H9 (cell line): ENCODE results near the gene DLG5. TPM values are rescaled to one million over a fixed set of nuclear protein-coding genes. Genes with fewer than 3 reads are reported as not detected.
A peak's percentile ranks its signal among the peaks of the same experiment; 100 is the strongest.

ENCODE experiments used
- DNase-seq: peaks from one replicate; pipeline ENCODE4 v3.0.0-alpha.2; 2017
- H2AFZ ChIP-seq: one replicate; pipeline ENCODE4 v1.6.1; 2013; ENCODE audit warnings: mild to moderate bottlenecking, low read length, control low read depth, moderate library complexity
- H2AK5ac ChIP-seq: 2 replicates; pipeline ENCODE4 v1.6.1; 2013; ENCODE audit warnings: low read length, control low read depth, mixed read lengths; ENCODE audit not compliant: insufficient read length
- H2BK120ac ChIP-seq: one replicate; pipeline ENCODE4 v1.6.1; 2013; ENCODE audit warnings: low read depth, mild to moderate bottlenecking, low read length, control low read depth, inconsistent platforms; ENCODE audit not compliant: poor library complexity, severe bottlenecking
- H2BK12ac ChIP-seq: 2 replicates; pipeline ENCODE4 v1.6.1; 2013; ENCODE audit warnings: low read length, control low read depth, mixed read lengths, low read depth; ENCODE audit not compliant: insufficient read length
- H2BK15ac ChIP-seq: 2 replicates; pipeline ENCODE4 v1.6.1; 2013; ENCODE audit warnings: low read depth, low read length, control low read depth
- H2BK20ac ChIP-seq: one replicate; pipeline ENCODE4 v1.6.1; 2013; ENCODE audit warnings: low read depth, mild to moderate bottlenecking, low read length, control low read depth, inconsistent platforms; ENCODE audit not compliant: poor library complexity, severe bottlenecking
- H2BK5ac ChIP-seq: 2 replicates; pipeline ENCODE4 v1.6.1; 2013; ENCODE audit warnings: low read length, control low read depth, mixed read lengths; ENCODE audit not compliant: insufficient read length
- H3K14ac ChIP-seq: 2 replicates; pipeline ENCODE4 v1.6.1; 2013; ENCODE audit warnings: low read length, control low read depth; ENCODE audit not compliant: insufficient read depth
- H3K18ac ChIP-seq: 2 replicates; pipeline ENCODE4 v1.6.1; 2013; ENCODE audit warnings: low read depth, mild to moderate bottlenecking, mixed read lengths, low read length, control low read depth; ENCODE audit not compliant: insufficient read length
- H3K23ac ChIP-seq: 2 replicates; pipeline ENCODE4 v1.6.1; 2013; ENCODE audit warnings: low read length, control low read depth, mixed read lengths, low read depth; ENCODE audit not compliant: insufficient read length
- H3K23me2 ChIP-seq: 2 replicates; pipeline ENCODE4 v1.6.1; 2013; ENCODE audit warnings: low read depth, mild to moderate bottlenecking, mixed read lengths, low read length, control low read depth; ENCODE audit not compliant: insufficient read length, poor library complexity, severe bottlenecking
- H3K27ac ChIP-seq: 2 replicates; pipeline ENCODE4 v1.5.1; 2013; ENCODE audit warnings: low read length, control low read depth, mixed read lengths, low read depth; ENCODE audit not compliant: insufficient read length
- H3K27me3 ChIP-seq: 2 replicates; pipeline ENCODE4 v1.6.1; 2013; ENCODE audit warnings: low read length, control low read depth, inconsistent platforms; ENCODE audit not compliant: insufficient read depth
- H3K4ac ChIP-seq: 2 replicates; pipeline ENCODE4 v1.6.1; 2013; ENCODE audit warnings: low read depth, mild to moderate bottlenecking, control low read depth, inconsistent platforms, low read length, moderate library complexity
- H3K4me1 ChIP-seq: 2 replicates; pipeline ENCODE4 v1.6.1; 2013; ENCODE audit warnings: low read length, control low read depth, inconsistent platforms; ENCODE audit not compliant: insufficient read depth
- H3K4me2 ChIP-seq: 2 replicates; pipeline ENCODE4 v1.6.1; 2013; ENCODE audit warnings: low read length, control low read depth, mixed read lengths; ENCODE audit not compliant: insufficient read length, insufficient read depth
- H3K56ac ChIP-seq: 2 replicates; pipeline ENCODE4 v1.6.1; 2013; ENCODE audit warnings: low read depth, mild to moderate bottlenecking, mixed read lengths, low read length, control low read depth; ENCODE audit not compliant: insufficient read length
- H3K79me1 ChIP-seq: 2 replicates; pipeline ENCODE4 v1.6.1; 2013; ENCODE audit warnings: low read depth, mild to moderate bottlenecking, moderate library complexity, low read length, control low read depth, inconsistent platforms; ENCODE audit not compliant: insufficient read depth, poor library complexity, severe bottlenecking
- H3K79me2 ChIP-seq: 2 replicates; pipeline ENCODE4 v1.6.1; 2013; ENCODE audit warnings: low read length, control low read depth, inconsistent platforms; ENCODE audit not compliant: insufficient read depth
- H3K9ac ChIP-seq: 2 replicates; pipeline ENCODE4 v1.6.1; 2013; ENCODE audit warnings: low read length, control low read depth, mixed read lengths; ENCODE audit not compliant: insufficient read length; ENCODE audit errors: extremely low read depth
- H3K9me3 ChIP-seq: one replicate; pipeline ENCODE4 v1.6.1; 2013; ENCODE audit warnings: low read depth, low read length, inconsistent platforms; ENCODE audit not compliant: control insufficient read depth
- H3T11ph ChIP-seq: one replicate; pipeline ENCODE4 v1.6.1; 2013; ENCODE audit warnings: mild to moderate bottlenecking, low read length, control low read depth, inconsistent platforms
- H4K20me1 ChIP-seq: one replicate; pipeline ENCODE4 v1.6.1; 2013; ENCODE audit not compliant: control insufficient read depth, insufficient read length, insufficient read depth
- H4K5ac ChIP-seq: 2 replicates; pipeline ENCODE4 v1.6.1; 2013; ENCODE audit warnings: low read depth, mild to moderate bottlenecking, mixed read lengths, low read length, control low read depth; ENCODE audit not compliant: insufficient read length
- H4K8ac ChIP-seq: replicated peaks from 2 replicates; pipeline ENCODE4 v1.6.1; 2013; ENCODE audit warnings: low read length, control low read depth, mixed read lengths, low read depth; ENCODE audit not compliant: insufficient read length
- H4K91ac ChIP-seq: 2 replicates; pipeline ENCODE4 v1.6.1; 2013; ENCODE audit warnings: low read depth, mild to moderate bottlenecking, moderate library complexity, mixed read lengths, low read length, control low read depth; ENCODE audit not compliant: insufficient read length
- H3K27ac Mint-ChIP-seq, 3 experiments: 2 replicates in 2 of 3; 3 replicates in 1 of 3; pipeline ENCODE4 v1.8.0; 2020 to 2021; ENCODE audit warnings: mixed read lengths in 3 of 3, mild to moderate bottlenecking in 1 of 3, moderate library complexity in 1 of 3
- H3K27me3 Mint-ChIP-seq: 2 replicates; pipeline ENCODE4 v1.8.0; 2021; ENCODE audit warnings: low read depth, mild to moderate bottlenecking, moderate library complexity, mixed read lengths
- H3K36me3 Mint-ChIP-seq, 3 experiments: 2 replicates in 2 of 3; 3 replicates in 1 of 3; pipeline ENCODE4 v1.8.0; 2020 to 2021; ENCODE audit warnings: low read depth in 3 of 3, mixed read lengths in 3 of 3; ENCODE audit not compliant: insufficient read depth in 1 of 3
- H3K4me1 Mint-ChIP-seq, 2 experiments: 2 replicates each; pipeline ENCODE4 v1.8.0; 2020; ENCODE audit warnings: mixed read lengths in 2 of 2
- H3K4me3 Mint-ChIP-seq, 2 experiments: 2 replicates in 1 of 2; 3 replicates in 1 of 2; pipeline ENCODE4 v1.8.0; 2020 to 2021; ENCODE audit warnings: mild to moderate bottlenecking in 2 of 2, mixed read lengths in 2 of 2, moderate library complexity in 1 of 2
- H3K9me3 Mint-ChIP-seq, 2 experiments: 2 replicates in 1 of 2; 3 replicates in 1 of 2; pipeline ENCODE4 v1.8.0; 2020; ENCODE audit warnings: mild to moderate bottlenecking in 2 of 2, mixed read lengths in 2 of 2, moderate library complexity in 1 of 2
- CTCF ChIP-seq: fragments of 200-600 bp; sonication (generic); conservative IDR thresholded peaks from 3 replicates; pipeline ENCODE4 v1.8.0; 2021; ENCODE audit warnings: antibody characterized with exemption, mild to moderate bottlenecking
- WGBS: extraction: QIAGEN DNeasy Blood & Tissue Kit; methylation state at CpG from one replicate; pipeline ENCODE4 v1.1.7; 2013; ENCODE audit warnings: missing lambda C conversion rate, low lambda C conversion rate, mixed read lengths; ENCODE audit not compliant: insufficient read length; ENCODE audit errors: extremely low coverage; 5-methylcytosine and 5-hydroxymethylcytosine counted together
- total RNA-seq: library from RNA; stranded (reverse); gene quantifications from 2 replicates; pipeline ENCODE4 v1.2.1, GENCODE V29; 2021

The DLG5 gene
- total RNA-seq, 1 experiment from 2014 or later = 67.4 TPM

DNA sequence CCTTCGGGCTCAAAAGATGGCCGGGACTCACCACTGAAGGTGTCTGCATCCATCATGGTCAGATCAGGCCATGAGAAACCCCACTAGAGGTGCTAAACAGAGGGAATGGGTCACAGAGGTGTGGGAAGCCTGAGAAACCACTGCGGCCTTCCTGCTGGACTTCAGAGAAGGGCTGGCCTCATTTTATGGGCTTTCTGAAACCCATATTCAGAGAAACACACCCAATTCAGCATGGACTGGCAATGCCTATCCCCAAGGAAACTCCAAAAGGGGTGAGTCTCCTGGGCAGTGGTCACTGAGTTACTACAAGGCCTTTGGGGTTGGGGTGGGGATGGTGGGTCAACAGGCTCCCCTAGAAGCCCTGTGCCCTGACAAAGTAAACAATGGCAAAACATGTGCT is 58.0 kb downstream of the DLG5 start:
- no peak overlapping the region for H3K4ac ChIP-seq
- no peak overlapping the region for H2BK120ac ChIP-seq
- no peak for DNase-seq
- no peak overlapping the region for H3K56ac ChIP-seq
- H3K4me3 Mint-ChIP-seq = no peak overlapping the region
- H2AFZ ChIP-seq = no peak overlapping the region
- no peak overlapping the region for H3K4me2 ChIP-seq
- no peak overlapping the region for H4K5ac ChIP-seq
- H3K27ac ChIP-seq = no peak overlapping the region
- H4K91ac ChIP-seq = no peak overlapping the region
- no peak overlapping the region for H3K18ac ChIP-seq
- H3K14ac ChIP-seq = no peak overlapping the region
- peak overlapping the region in 2 of 3 experiments; percentile 29 to 38; a peak in 4 of 7 replicates for H3K27ac Mint-ChIP-seq
- H3K79me1 ChIP-seq = no peaks in the 10 kb centered on the region
- H3K23ac ChIP-seq = no peak overlapping the region
- H3K27me3 Mint-ChIP-seq = no peaks in the 10 kb centered on the region
- no peak overlapping the region for H2BK15ac ChIP-seq
- H3K23me2 ChIP-seq = no peaks in the 10 kb centered on the region
- H2BK5ac ChIP-seq = no peak overlapping the region
- H4K8ac ChIP-seq = no peak overlapping the region
- TF ChIP-seq CTCF = no peak
- H3K9me3 ChIP-seq = no peaks in the 10 kb centered on the region
- no peaks in the 10 kb centered on the region for H4K20me1 ChIP-seq
- H3K9me3 Mint-ChIP-seq = no peaks in the 10 kb centered on the region
- H3K4me1 ChIP-seq = peaks cover 7% of the 10 kb centered on the region; the same call in 1 of the 2 replicates
- no peaks in the 10 kb centered on the region; the same call in 1 of the 2 replicates for H3K79me2 ChIP-seq
- H2BK12ac ChIP-seq = no peak overlapping the region
- H3K36me3 Mint-ChIP-seq = peaks cover 0 to 50% (median 13%) of the 10 kb centered on the region in 3 experiments; a peak in 6 of 7 replicates
- H3K9ac ChIP-seq = no peak overlapping the region
- no CpG with 5 or more reads among the region's 3 CpGs for WGBS
- peaks cover 68 to 75% of the 10 kb centered on the region in 2 experiments for H3K4me1 Mint-ChIP-seq
- H2BK20ac ChIP-seq = no peak overlapping the region
- H2AK5ac ChIP-seq = no peak overlapping the region
- H3K27me3 ChIP-seq = no peaks in the 10 kb centered on the region
- H3T11ph ChIP-seq = no peak overlapping the region
